SK-N-SH (cell line): ENCODE data around the gene DYNLL1. TPM values are rescaled to one million over a fixed set of nuclear protein-coding genes. Genes with fewer than 3 reads are reported as not detected.

Source experiments
- CTCF ChIA-PET: fragments of 300-600, 350-600 bp; formaldehyde crosslinking; extraction: SDS; loops from one replicate; lab custom pipeline; 2021; lab: Yijun Ruan, JAX
- POLR2A ChIA-PET: fragments of 350-600 bp; sonication (Branson Sonifier 250); formaldehyde crosslinking; extraction: SDS; loops from one replicate; lab custom pipeline; 2020; ENCODE audit warnings: antibody characterized with exemption, inconsistent platforms; lab: Yijun Ruan, JAX
- DNase-seq: peaks from one replicate; pipeline ENCODE4 v3.0.0; 2012
- H2AFZ ChIP-seq: fragments of 200-600 bp; sonication (generic); 2 replicates; pipeline ENCODE4 v1.8.1; 2016; ENCODE audit warnings: antibody characterized with exemption, mild to moderate bottlenecking, low read depth
- H3F3A ChIP-seq: fragments of 200-600 bp; sonication (generic); replicated peaks from 2 replicates; pipeline ENCODE3; 2016; ENCODE audit warnings: antibody characterized with exemption, mild to moderate bottlenecking; ENCODE audit not compliant: insufficient read depth
- H3K27ac ChIP-seq, 2 experiments: fragments of 200-500 bp in 1 of 2; fragments of 200-600 bp in 1 of 2; sonication (Bioruptor generic) in 1 of 2; sonication (generic), shearing (Covaris generic) in 1 of 2; 2 replicates each; pipeline versions ENCODE4 v1.5.1 to v1.6.1; 2014 to 2016; ENCODE audit warnings: low read depth in 2 of 2, inconsistent platforms in 1 of 2, low read length in 1 of 2, mild to moderate bottlenecking in 1 of 2, mixed read lengths in 1 of 2
- H3K27me3 ChIP-seq: fragments of 200-600 bp; sonication (generic), shearing (Covaris generic); 2 replicates; pipeline ENCODE4 v1.6.1; 2016; ENCODE audit warnings: mixed run types; ENCODE audit not compliant: insufficient read depth
- H3K36me3 ChIP-seq, 2 experiments: fragments of 200-500 bp in 1 of 2; fragments of 200-600 bp in 1 of 2; sonication (Bioruptor generic) in 1 of 2; sonication (generic) in 1 of 2; replicated peaks in 1 of 2; 2 replicates each; pipeline versions ENCODE3 to v1.5.1; 2014 to 2016; ENCODE audit warnings: low read length in 1 of 2, mild to moderate bottlenecking in 1 of 2; ENCODE audit not compliant: insufficient read depth in 2 of 2, control insufficient read depth in 1 of 2
- H3K4me1 ChIP-seq, 2 experiments: fragments of 200-500 bp in 1 of 2; fragments of 200-600 bp in 1 of 2; sonication (Bioruptor generic) in 1 of 2; sonication (generic), shearing (Covaris generic) in 1 of 2; 2 replicates each; pipeline versions ENCODE4 v1.5.1 to v1.6.1; 2014 to 2016; ENCODE audit warnings: low read depth in 1 of 2, low read length in 1 of 2, mixed run types in 1 of 2; ENCODE audit not compliant: insufficient read depth in 2 of 2, control insufficient read depth in 1 of 2
- H3K4me2 ChIP-seq: fragments of 200-600 bp; sonication (generic), shearing (Covaris generic); 2 replicates; pipeline ENCODE4 v1.6.1; 2017; ENCODE audit warnings: mixed run types
- H3K4me3 ChIP-seq, 2 experiments: fragments of 200-500 bp in 1 of 2; fragments of 200-600 bp in 1 of 2; sonication (Bioruptor generic) in 1 of 2; sonication (generic), shearing (Covaris generic) in 1 of 2; 2 replicates each; pipeline versions ENCODE4 v1.5.1 to v1.8.1; 2014 to 2016; ENCODE audit warnings: low read depth in 2 of 2, inconsistent platforms in 1 of 2, low read length in 1 of 2, mild to moderate bottlenecking in 1 of 2, mixed read lengths in 1 of 2, moderate library complexity in 1 of 2
- H3K79me2 ChIP-seq: fragments of 200-600 bp; sonication (generic); 2 replicates; pipeline ENCODE4 v1.8.1; 2017; ENCODE audit warnings: mild to moderate bottlenecking; ENCODE audit not compliant: insufficient read depth
- H3K9ac ChIP-seq: fragments of 200-600 bp; sonication (generic); 2 replicates; pipeline ENCODE4 v1.6.1; 2017; ENCODE audit warnings: mixed run types
- H3K9me2 ChIP-seq: fragments of 200-600 bp; sonication (generic); 2 replicates; pipeline ENCODE4 v1.6.1; 2017; ENCODE audit warnings: mixed run types
- H3K9me3 ChIP-seq: fragments of 200-600 bp; sonication (generic); 2 replicates; pipeline ENCODE4 v1.6.1; 2017; ENCODE audit warnings: mixed run types, mild to moderate bottlenecking, moderate library complexity
- H4K20me1 ChIP-seq: fragments of 200-600 bp; sonication (generic); 2 replicates; pipeline ENCODE4 v1.6.1; 2017; ENCODE audit warnings: mild to moderate bottlenecking, mixed run types; ENCODE audit not compliant: insufficient read depth
- EP300 ChIP-seq, 2 experiments: IDR thresholded peaks; 2 replicates each; pipeline versions ENCODE4 v1.4.0 to v1.6.1; 2012; ENCODE audit warnings: borderline replicate concordance in 1 of 2, low read depth in 1 of 2, low read length in 1 of 2
- FOSL2 ChIP-seq: IDR thresholded peaks from 2 replicates; pipeline ENCODE4 v1.4.0; 2012; ENCODE audit warnings: low read depth, mild to moderate bottlenecking, moderate library complexity, borderline replicate concordance
- FOXJ3 ChIP-seq: sonication (generic); formaldehyde crosslinking; IDR thresholded peaks from 2 replicates; pipeline ENCODE4 v1.5.1; 2020; ENCODE audit warnings: mild to moderate bottlenecking, missing genetic modification reagents
- JUND ChIP-seq: IDR thresholded peaks from 2 replicates; pipeline ENCODE4 v1.4.0; 2012
- MAX ChIP-seq: IDR thresholded peaks from 2 replicates; pipeline ENCODE4 v1.4.0; 2012; ENCODE audit warnings: low read depth
- MEF2A ChIP-seq: IDR thresholded peaks from 2 replicates; pipeline ENCODE4 v1.4.0; 2012; ENCODE audit warnings: low read depth, borderline replicate concordance
- MXI1 ChIP-seq: IDR thresholded peaks from 2 replicates; pipeline ENCODE4 v1.6.1; 2012; ENCODE audit warnings: mild to moderate bottlenecking, low read depth, low read length, improper control_type of control experiment
- NFIC ChIP-seq: IDR thresholded peaks from 2 replicates; pipeline ENCODE4 v1.4.0; 2012; ENCODE audit warnings: borderline replicate concordance
- NRF1 ChIP-seq: IDR thresholded peaks from 2 replicates; pipeline ENCODE4 v1.6.1; 2012; ENCODE audit warnings: low read depth, mild to moderate bottlenecking, low read length
- PBX3 ChIP-seq: IDR thresholded peaks from 2 replicates; pipeline ENCODE4; 2012
- POLR2AphosphoS5 ChIP-seq: IDR thresholded peaks from 2 replicates; pipeline ENCODE4 v1.6.1; 2012; ENCODE audit warnings: low read depth, low read length
- RAD21 ChIP-seq: IDR thresholded peaks from 2 replicates; pipeline ENCODE4 v1.6.1; 2012; ENCODE audit warnings: mild to moderate bottlenecking, low read length
- REST ChIP-seq: IDR thresholded peaks from 2 replicates; pipeline ENCODE4 v1.6.1; 2012; ENCODE audit warnings: mild to moderate bottlenecking, low read depth, low read length, moderate library complexity
- RFX5 ChIP-seq: IDR thresholded peaks from 2 replicates; pipeline ENCODE4 v1.6.1; 2012; ENCODE audit warnings: mild to moderate bottlenecking, improper control_type of control experiment, low read length
- RXRA ChIP-seq: IDR thresholded peaks from 2 replicates; pipeline ENCODE4 v1.4.0; 2012; ENCODE audit warnings: low read depth, mild to moderate bottlenecking, borderline replicate concordance
- SIN3A ChIP-seq: IDR thresholded peaks from 2 replicates; pipeline ENCODE4 v1.6.1; 2012; ENCODE audit warnings: low read depth, mild to moderate bottlenecking, low read length, moderate library complexity, borderline replicate concordance
- TCF12 ChIP-seq: IDR thresholded peaks from 2 replicates; pipeline ENCODE4 v1.4.0; 2012
- USF1 ChIP-seq: IDR thresholded peaks from 2 replicates; pipeline ENCODE4 v1.4.0; 2012; ENCODE audit warnings: low read depth, borderline replicate concordance
- USF2 ChIP-seq: fragments of 150-350 bp; IDR thresholded peaks from 2 replicates; pipeline ENCODE4 v1.6.1; 2017; ENCODE audit warnings: antibody characterized with exemption, low read length, low read depth, borderline replicate concordance
- YY1 ChIP-seq: IDR thresholded peaks from 2 replicates; pipeline ENCODE4 v1.4.0; 2012; ENCODE audit warnings: low read depth, mild to moderate bottlenecking
- WGBS: methylation state at CpG from one replicate; pipeline ENCODE4 v1.1.6; 2017; ENCODE audit warnings: low lambda C conversion rate; 5-methylcytosine and 5-hydroxymethylcytosine counted together
- polyA plus RNA-seq, 3 experiments: library from polyadenylated mRNA; depleted of rRNA; stranded (reverse); fragments of >200 nt; gene quantifications; 2 replicates each; pipeline ENCODE4 v1.2.3, GENCODE V29; 2012

DYNLL1 gene
- polyA plus RNA-seq, 1 of the 3 experiments (the other 2 are of a cell fraction): 607 TPM

GRCh38 chr12:120479458-120479857 lies 16.5 kb upstream of the DYNLL1 start:
- no peak for DNase-seq
- H3K9me2 ChIP-seq: no peaks in the 10 kb centered on the region
- TF ChIP-seq USF1: no peak
- H3K9ac ChIP-seq: no peak overlapping the region
- H3K4me1 ChIP-seq: peaks cover 0 to 2% of the 10 kb centered on the region in 2 experiments; a peak in 1 of 4 replicates
- H3F3A ChIP-seq: peaks cover 9% of the 10 kb centered on the region
- no peak overlapping the region for H2AFZ ChIP-seq
- ChIA-PET CTCF (interaction anchor here (1.2 to 1.4 kb wide), 2 partner anchors 9 to 16 kb away, joined by 3 to 5 read pairs; no protein-coding TSS in a partner anchor), POLR2A (interaction anchor here (1.3 kb wide), 1 partner anchor 16 kb away, joined by 3 read pairs; the partner anchor contains the start of gene DYNLL1)
- no peaks in the 10 kb centered on the region for H3K27me3 ChIP-seq
- no peak overlapping the region for H3K4me3 ChIP-seq
- H3K79me2 ChIP-seq: no peaks in the 10 kb centered on the region; the same call in 1 of the 2 replicates
- H3K36me3 ChIP-seq: no peaks in the 10 kb centered on the region
- H3K4me2 ChIP-seq: no peak overlapping the region
- H4K20me1 ChIP-seq: no peaks in the 10 kb centered on the region
- 93% methylated on average over 1 of the region's 1 CpG for WGBS
- H3K9me3 ChIP-seq: no peaks in the 10 kb centered on the region
- H3K27ac ChIP-seq: no peak overlapping the region

- ChIA-PET POLR2A (interaction anchor here (0.5 to 1.3 kb wide), 2 partner anchors 15 to 91 kb away, joined by 3 to 5 read pairs; partner anchors contain the start of gene DYNLL1), CTCF (interaction anchor here (0.6 to 2.5 kb wide), 3 partner anchors 10 to 32 kb away, joined by 3 to 7 read pairs (median 5); partner anchors contain the start of gene SRSF9)
- Histone ChIP-seq H3K9me3 (no peaks in the 10 kb centered on the region), H3K4me3 (no peak overlapping the region), H3F3A (peaks cover 2% of the 10 kb centered on the region), H3K9me2 (no peaks in the 10 kb centered on the region), H2AFZ (no peak overlapping the region), H3K27ac (no peak overlapping the region), H3K9ac (no peak overlapping the region), H3K36me3 (no peaks in the 10 kb centered on the region), H3K4me2 (no peak overlapping the region), H3K79me2 (no peaks in the 10 kb centered on the region; the same call in 1 of the 2 replicates), H3K27me3 (no peaks in the 10 kb centered on the region), H4K20me1 (no peaks in the 10 kb centered on the region), H3K4me1 (peaks cover 0 to 2% of the 10 kb centered on the region in 2 experiments; a peak in 1 of 4 replicates)
- WGBS: 36% methylated on average over 1 of the region's 1 CpG
- no peak for DNase-seq
- TF ChIP-seq MEF2A (no peak), NRF1 (no peak), JUND (no peak), RAD21 (no peak), FOXJ3 (no peak), TCF12 (no peak), EP300 (IDR thresholded peaks at IDR 0.05; ENCODE audit: borderline replicate concordance in 1 of 2, low read depth in 1 of 2, low read length in 1 of 2) (no peak), FOSL2 (no peak), NFIC (no peak), MXI1 (no peak), RFX5 (no peak), REST (no peak), YY1 (no peak), PBX3 (no peak), MAX (no peak), USF1 (no peak), RXRA (no peak), POLR2AphosphoS5 (no peak), USF2 (no peak), SIN3A (no peak)
Measured at GRCh38 chr12:120480211-120480610, 15.7 kb upstream of the DYNLL1 start.
